ENCODE measurements around the gene KCNQ4.

Gene KCNQ4

DNA sequence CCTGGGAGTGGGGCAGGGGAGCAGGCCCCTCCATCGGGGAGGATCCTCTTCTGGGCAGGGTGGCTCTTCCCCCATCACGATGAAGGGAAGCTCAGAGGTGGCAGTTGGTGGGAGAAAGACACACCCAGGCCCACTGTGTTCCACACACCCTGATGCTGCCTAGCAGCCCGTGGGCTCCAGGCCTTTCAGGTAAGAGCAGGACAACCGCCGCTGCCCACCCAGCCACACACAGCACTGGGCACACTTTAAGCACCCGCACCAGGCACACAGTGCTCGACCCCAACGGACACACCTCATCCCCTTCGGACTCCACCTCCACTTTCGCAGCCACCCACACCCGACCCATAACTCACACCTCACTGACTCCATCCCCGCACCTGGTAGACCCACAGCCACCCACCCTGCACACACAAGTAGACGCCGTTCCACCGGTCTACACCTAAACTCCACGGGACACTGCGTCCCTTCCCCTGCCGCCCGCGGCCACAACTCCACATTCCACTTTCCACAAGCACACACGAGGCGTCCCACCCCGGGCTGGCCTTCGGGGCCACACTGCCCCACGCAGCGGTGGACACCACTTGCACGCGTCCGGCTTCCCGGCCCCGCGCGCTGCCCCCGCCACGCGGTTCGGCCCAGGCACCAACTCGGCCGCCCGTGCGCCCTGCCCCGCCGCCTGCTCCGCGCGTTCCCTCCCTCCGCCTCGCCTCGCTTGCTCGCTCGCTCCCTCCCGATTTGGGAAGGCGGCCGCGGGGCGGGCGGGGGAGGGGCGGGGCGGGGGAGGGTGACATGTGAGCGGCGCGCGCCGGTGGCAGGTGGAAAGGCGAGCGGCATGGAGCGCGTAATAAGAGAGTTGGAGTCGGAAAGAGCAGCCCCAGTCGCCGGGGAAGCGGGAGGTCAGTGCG lies at the start of gene KCNQ4:
KCNQ4 (plus strand) TSS at position 787 of the 905 bp plus-strand sequence. CDS start 307 bp downstream, outside the sequence.
- ATAC-seq: peak; percentile 34
- TF ChIP-seq BACH2 (CRISPR knock-in tag; IDR thresholded peaks at IDR 0.05; ENCODE audit: borderline replicate concordance) (no peak), CSDC2 (CRISPR knock-in tag; IDR thresholded peaks at IDR 0.05) (no peak), PPARA (CRISPR knock-in tag; IDR thresholded peaks at IDR 0.05; ENCODE audit: borderline replicate concordance) (no peak), ZFP30 (CRISPR knock-in tag; IDR thresholded peaks at IDR 0.05) (no peak), ZFP3 (CRISPR knock-in tag; IDR thresholded peaks at IDR 0.05) (no peak), GLIS3 (CRISPR knock-in tag; IDR thresholded peaks at IDR 0.05) (no peak)

DNA sequence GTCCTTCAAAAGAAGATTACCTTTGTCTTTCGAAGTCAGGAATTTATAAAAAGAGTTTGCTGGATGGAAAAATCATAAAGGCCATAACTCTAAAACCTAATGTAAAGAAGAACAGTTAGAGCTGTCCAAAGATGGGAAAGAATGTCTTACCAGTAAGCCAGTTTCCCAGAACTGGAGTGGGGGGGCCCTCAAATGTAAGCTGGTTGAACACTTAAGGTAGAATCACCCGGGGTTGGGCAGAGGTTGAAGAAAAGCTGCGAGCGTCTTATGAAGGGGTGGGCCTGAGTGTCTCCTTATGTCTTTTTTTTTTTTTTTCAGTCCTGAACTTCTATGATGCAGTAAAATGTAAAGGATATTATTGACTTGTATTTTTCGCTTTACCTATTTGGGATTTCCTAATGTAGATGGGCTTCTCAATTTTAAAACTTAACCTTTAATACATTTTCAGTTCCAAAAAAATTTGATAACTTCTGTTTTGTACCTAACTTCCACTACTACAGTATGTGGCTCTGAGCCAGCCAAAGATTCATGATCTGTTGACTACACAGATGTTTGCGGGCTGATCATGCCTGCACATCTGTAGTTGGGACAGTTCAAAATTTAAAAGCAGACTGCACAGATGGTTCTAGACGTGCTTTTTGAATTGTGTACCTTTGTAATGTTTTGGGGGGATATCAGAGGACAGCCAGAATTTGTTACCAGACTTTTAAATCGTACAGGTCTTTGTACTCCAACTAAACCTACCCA lies 48.5 kb upstream of the KCNQ4 start:
- no peak for TF ChIP-seq ISL1 (CRISPR knock-in tag; IDR thresholded peaks at IDR 0.05)
- TF ChIP-seq, protein P1, sequence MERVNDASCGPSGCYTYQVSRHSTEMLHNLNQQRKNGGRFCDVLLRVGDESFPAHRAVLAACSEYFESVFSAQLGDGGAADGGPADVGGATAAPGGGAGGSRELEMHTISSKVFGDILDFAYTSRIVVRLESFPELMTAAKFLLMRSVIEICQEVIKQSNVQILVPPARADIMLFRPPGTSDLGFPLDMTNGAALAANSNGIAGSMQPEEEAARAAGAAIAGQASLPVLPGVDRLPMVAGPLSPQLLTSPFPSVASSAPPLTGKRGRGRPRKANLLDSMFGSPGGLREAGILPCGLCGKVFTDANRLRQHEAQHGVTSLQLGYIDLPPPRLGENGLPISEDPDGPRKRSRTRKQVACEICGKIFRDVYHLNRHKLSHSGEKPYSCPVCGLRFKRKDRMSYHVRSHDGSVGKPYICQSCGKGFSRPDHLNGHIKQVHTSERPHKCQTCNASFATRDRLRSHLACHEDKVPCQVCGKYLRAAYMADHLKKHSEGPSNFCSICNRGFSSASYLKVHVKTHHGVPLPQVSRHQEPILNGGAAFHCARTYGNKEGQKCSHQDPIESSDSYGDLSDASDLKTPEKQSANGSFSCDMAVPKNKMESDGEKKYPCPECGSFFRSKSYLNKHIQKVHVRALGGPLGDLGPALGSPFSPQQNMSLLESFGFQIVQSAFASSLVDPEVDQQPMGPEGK (CRISPR knock-in tag; IDR thresholded peaks at IDR 0.05; ENCODE audit: borderline replicate concordance): no peak
- TF ChIP-seq, protein P2, sequence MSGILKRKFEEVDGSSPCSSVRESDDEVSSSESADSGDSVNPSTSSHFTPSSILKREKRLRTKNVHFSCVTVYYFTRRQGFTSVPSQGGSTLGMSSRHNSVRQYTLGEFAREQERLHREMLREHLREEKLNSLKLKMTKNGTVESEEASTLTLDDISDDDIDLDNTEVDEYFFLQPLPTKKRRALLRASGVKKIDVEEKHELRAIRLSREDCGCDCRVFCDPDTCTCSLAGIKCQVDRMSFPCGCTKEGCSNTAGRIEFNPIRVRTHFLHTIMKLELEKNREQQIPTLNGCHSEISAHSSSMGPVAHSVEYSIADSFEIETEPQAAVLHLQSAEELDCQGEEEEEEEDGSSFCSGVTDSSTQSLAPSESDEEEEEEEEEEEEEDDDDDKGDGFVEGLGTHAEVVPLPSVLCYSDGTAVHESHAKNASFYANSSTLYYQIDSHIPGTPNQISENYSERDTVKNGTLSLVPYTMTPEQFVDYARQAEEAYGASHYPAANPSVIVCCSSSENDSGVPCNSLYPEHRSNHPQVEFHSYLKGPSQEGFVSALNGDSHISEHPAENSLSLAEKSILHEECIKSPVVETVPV (CRISPR knock-in tag; IDR thresholded peaks at IDR 0.05): no peak
- TF ChIP-seq OSR1 (CRISPR knock-in tag; IDR thresholded peaks at IDR 0.05): no peak
- no peak for ATAC-seq

DNA sequence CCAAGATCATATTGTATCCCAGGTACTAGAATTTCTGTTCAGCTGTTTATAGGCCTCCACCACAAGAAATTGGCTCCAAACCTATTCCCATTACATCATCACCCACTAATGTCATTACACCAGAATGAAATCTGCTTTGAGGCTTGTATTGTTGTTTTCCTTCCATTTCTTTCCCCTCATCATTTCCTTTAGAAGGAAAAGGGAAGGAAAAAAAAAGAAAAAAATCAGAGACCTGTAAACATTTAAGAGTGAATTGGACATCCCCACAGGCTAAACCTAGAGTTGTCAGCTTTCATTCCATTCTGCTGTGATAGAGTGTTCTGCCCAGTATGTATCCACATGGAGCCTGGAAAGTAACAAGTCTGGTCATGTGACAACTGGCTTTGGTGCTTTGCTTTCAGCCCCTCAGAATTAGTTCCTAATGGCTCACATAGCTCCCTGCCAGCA lies 47.5 kb upstream of the KCNQ4 start:
- peak; percentile 64 for ATAC-seq
- TF ChIP-seq TOX (CRISPR knock-in tag; IDR thresholded peaks at IDR 0.05; ENCODE audit: borderline replicate concordance) (no peak), ESRRG (CRISPR knock-in tag; IDR thresholded peaks at IDR 0.05) (no peak), ISL1 (CRISPR knock-in tag; IDR thresholded peaks at IDR 0.05) (no peak), ZNF565 (CRISPR knock-in tag; conservative IDR thresholded peaks at IDR 0.05; ENCODE audit: low read depth) (no peak), ZNF70 (CRISPR knock-in tag; IDR thresholded peaks at IDR 0.05) (no peak), ZNF8 (CRISPR knock-in tag; IDR thresholded peaks at IDR 0.05) (no peak), ARNTL (CRISPR knock-in tag; IDR thresholded peaks at IDR 0.05; ENCODE audit: borderline replicate concordance, low read depth) (no peak), RARB (CRISPR knock-in tag; IDR thresholded peaks at IDR 0.05) (no peak), BACH2 (CRISPR knock-in tag; IDR thresholded peaks at IDR 0.05; ENCODE audit: borderline replicate concordance) (no peak), TCF4 (CRISPR knock-in tag; IDR thresholded peaks at IDR 0.05; ENCODE audit: borderline replicate concordance) (no peak), GLIS3 (CRISPR knock-in tag; IDR thresholded peaks at IDR 0.05) (no peak), PPARA (CRISPR knock-in tag; IDR thresholded peaks at IDR 0.05; ENCODE audit: borderline replicate concordance) (no peak)
- TF ChIP-seq, protein P3, sequence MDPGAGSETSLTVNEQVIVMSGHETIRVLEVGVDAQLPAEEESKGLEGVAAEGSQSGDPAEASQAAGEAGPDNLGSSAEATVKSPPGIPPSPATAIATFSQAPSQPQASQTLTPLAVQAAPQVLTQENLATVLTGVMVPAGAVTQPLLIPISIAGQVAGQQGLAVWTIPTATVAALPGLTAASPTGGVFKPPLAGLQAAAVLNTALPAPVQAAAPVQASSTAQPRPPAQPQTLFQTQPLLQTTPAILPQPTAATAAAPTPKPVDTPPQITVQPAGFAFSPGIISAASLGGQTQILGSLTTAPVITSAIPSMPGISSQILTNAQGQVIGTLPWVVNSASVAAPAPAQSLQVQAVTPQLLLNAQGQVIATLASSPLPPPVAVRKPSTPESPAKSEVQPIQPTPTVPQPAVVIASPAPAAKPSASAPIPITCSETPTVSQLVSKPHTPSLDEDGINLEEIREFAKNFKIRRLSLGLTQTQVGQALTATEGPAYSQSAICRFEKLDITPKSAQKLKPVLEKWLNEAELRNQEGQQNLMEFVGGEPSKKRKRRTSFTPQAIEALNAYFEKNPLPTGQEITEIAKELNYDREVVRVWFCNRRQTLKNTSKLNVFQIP (CRISPR knock-in tag; IDR thresholded peaks at IDR 0.05; ENCODE audit: borderline replicate concordance, low read depth): no peak
- TF ChIP-seq, protein P4, sequence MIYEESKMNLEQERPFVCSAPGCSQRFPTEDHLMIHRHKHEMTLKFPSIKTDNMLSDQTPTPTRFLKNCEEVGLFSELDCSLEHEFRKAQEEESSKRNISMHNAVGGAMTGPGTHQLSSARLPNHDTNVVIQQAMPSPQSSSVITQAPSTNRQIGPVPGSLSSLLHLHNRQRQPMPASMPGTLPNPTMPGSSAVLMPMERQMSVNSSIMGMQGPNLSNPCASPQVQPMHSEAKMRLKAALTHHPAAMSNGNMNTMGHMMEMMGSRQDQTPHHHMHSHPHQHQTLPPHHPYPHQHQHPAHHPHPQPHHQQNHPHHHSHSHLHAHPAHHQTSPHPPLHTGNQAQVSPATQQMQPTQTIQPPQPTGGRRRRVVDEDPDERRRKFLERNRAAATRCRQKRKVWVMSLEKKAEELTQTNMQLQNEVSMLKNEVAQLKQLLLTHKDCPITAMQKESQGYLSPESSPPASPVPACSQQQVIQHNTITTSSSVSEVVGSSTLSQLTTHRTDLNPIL (CRISPR knock-in tag; IDR thresholded peaks at IDR 0.05; ENCODE audit: low read depth): peak; percentile 83
- TF ChIP-seq, protein P2 (CRISPR knock-in tag; IDR thresholded peaks at IDR 0.05): 0 out of 2 replicates have a peak, but pooled peaks have one; percentile 41
